Endodermal cell (in vitro differentiated cells): ENCODE data around the gene OTOA. TPM values are rescaled to one million over a fixed set of nuclear protein-coding genes. Genes with fewer than 3 reads are reported as not detected.
A peak's percentile ranks its signal among the peaks of the same experiment; 100 is the strongest.
"Not testable (repeated sequence)": the region's sequence is repeated elsewhere in the genome, so short reads cannot be mapped to it uniquely, and the experiment has no call there.

ENCODE experiments used
- DNase-seq: peaks from one replicate; pipeline ENCODE4 v3.0.0-alpha.2; 2017
- H3K27ac ChIP-seq: 2 replicates; pipeline ENCODE4 v1.5.1; 2013; ENCODE audit warnings: mild to moderate bottlenecking, low read depth, low read length, moderate library complexity
- H3K27me3 ChIP-seq: 2 replicates; pipeline ENCODE4 v1.6.1; 2013; ENCODE audit warnings: mild to moderate bottlenecking, low read length, moderate library complexity; ENCODE audit not compliant: insufficient read depth, control insufficient read depth, poor library complexity, severe bottlenecking
- H3K36me3 ChIP-seq: 2 replicates; pipeline ENCODE4 v1.7.0; 2013; ENCODE audit warnings: mild to moderate bottlenecking, low read length, moderate library complexity; ENCODE audit not compliant: control insufficient read depth, insufficient read depth
- H3K4me1 ChIP-seq: one replicate; pipeline ENCODE4 v1.7.0; 2013; ENCODE audit warnings: low read length; ENCODE audit not compliant: control insufficient read depth, insufficient read depth
- H3K4me3 ChIP-seq: 2 replicates; pipeline ENCODE4 v1.5.1; 2013; ENCODE audit warnings: mild to moderate bottlenecking, low read length, moderate library complexity
- H3K9ac ChIP-seq: 2 replicates; pipeline ENCODE4 v1.6.1; 2013; ENCODE audit warnings: mild to moderate bottlenecking, low read length, moderate library complexity; ENCODE audit not compliant: poor library complexity, severe bottlenecking; ENCODE audit errors: extremely low read depth
- H3K9me3 ChIP-seq: 2 replicates; pipeline ENCODE4 v1.6.1; 2013; ENCODE audit warnings: mild to moderate bottlenecking, low read length, moderate library complexity; ENCODE audit not compliant: control insufficient read depth
- H3K27ac Mint-ChIP-seq: 2 replicates; pipeline ENCODE4 v1.8.0; 2020; ENCODE audit warnings: mixed read lengths
- H3K27me3 Mint-ChIP-seq: 2 replicates; pipeline ENCODE4 v1.8.0; 2021; ENCODE audit warnings: mild to moderate bottlenecking, mixed read lengths; ENCODE audit not compliant: insufficient read depth
- H3K36me3 Mint-ChIP-seq: 2 replicates; pipeline ENCODE4 v1.8.0; 2020; ENCODE audit warnings: low read depth, mixed read lengths
- H3K4me1 Mint-ChIP-seq: 2 replicates; pipeline ENCODE4 v1.8.0; 2020; ENCODE audit warnings: mixed read lengths
- H3K4me3 Mint-ChIP-seq: 2 replicates; pipeline ENCODE4 v1.8.0; 2020; ENCODE audit warnings: mild to moderate bottlenecking, moderate library complexity, mixed read lengths
- H3K9me3 Mint-ChIP-seq: 2 replicates; pipeline ENCODE4 v1.8.0; 2020; ENCODE audit warnings: mild to moderate bottlenecking, mixed read lengths
- CTCF ChIP-seq: fragments of 200-600 bp; sonication (generic); conservative IDR thresholded peaks from 2 replicates; pipeline ENCODE4 v1.5.0; 2021; ENCODE audit warnings: antibody characterized with exemption, mild to moderate bottlenecking
- WGBS, 2 experiments: methylation state at CpG; one replicate each; pipeline versions ENCODE4 v1.1.5 to v1.1.7; 2013; ENCODE audit warnings: missing lambda C conversion rate in 2 of 2, mixed read lengths in 1 of 2; ENCODE audit not compliant: insufficient coverage in 1 of 2, insufficient read length in 1 of 2; 5-methylcytosine and 5-hydroxymethylcytosine counted together
- total RNA-seq, 2 donors: library from RNA; stranded (reverse); fragmentation: NEBNext Ultra II Directional in 1 of 2; extraction: Animal tissue kit (Norgen Biotek cat#: 25700) in 1 of 2; gene quantifications; 2 replicates in 1 of 2; 3 replicates in 1 of 2; pipeline ENCODE4 v1.2.1, GENCODE V29; 2021

The OTOA gene
- total RNA-seq, 2 donors from 2014 or later, result 0.07 to 0.09 TPM

DNA sequence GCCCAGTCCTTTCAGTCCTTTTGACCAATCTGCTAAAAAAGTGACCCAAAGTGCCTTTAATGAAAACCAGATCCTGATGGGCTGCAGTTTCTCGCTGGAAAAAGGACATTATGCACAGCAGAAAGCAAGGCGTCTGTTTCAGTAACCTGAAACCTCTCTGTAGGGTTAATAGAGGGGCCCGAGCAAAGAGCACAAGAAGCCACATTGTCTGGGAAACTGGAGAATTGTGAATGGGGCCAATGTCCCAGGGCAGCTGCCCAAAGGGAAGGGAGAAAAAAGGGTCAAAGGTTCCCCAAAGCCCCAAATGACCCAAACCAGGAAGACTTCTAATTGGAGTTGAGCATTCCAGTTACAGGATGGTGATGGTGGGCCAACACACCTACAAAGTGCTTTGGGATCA is 3.0 kb downstream of the OTOA start:
- Histone ChIP-seq H3K9ac (no peak overlapping the region), H3K4me3 (no peak overlapping the region), H3K27ac (peak overlapping the region; percentile 40), H3K9me3 (no peaks in the 10 kb centered on the region), H3K4me1 (no peaks in the 10 kb centered on the region), H3K27me3 (no peaks in the 10 kb centered on the region), H3K36me3 (no peaks in the 10 kb centered on the region)
- TF ChIP-seq CTCF, result no peak
- peaks cover 9% of the 10 kb centered on the region for H3K4me1 Mint-ChIP-seq
- DNase-seq, result peak; percentile 22
- no peak overlapping the region for H3K27ac Mint-ChIP-seq
- no peaks in the 10 kb centered on the region for H3K9me3 Mint-ChIP-seq
- WGBS, 2 experiments, result 44 to 61% methylated on average over 3 of the region's 3 CpGs
- H3K4me3 Mint-ChIP-seq, result no peak overlapping the region
- peaks cover 5% of the 10 kb centered on the region for H3K27me3 Mint-ChIP-seq
- no peaks in the 10 kb centered on the region for H3K36me3 Mint-ChIP-seq

DNA sequence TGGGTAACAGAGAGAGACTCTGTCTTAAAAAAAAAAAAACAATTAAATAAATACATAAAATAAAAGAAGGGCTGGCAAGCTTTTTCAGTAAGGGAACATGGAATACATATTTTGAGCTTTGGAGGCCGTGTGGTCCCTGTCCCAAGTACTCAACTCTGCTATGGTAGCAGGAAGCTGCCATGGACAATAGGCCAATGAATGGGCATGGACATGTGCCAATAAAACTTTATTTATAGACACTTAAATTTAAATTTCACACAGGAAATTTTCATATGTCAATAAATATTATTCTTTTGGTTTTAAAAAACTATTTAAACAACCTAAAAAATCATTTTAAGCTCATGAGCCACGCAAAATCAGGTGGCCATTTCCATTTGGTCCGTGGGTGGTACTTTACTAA is 3.8 kb downstream of the OTOA start:
- Histone ChIP-seq H3K4me3 (no peak overlapping the region), H3K4me1 (no peaks in the 10 kb centered on the region), H3K9ac (no peak overlapping the region), H3K27ac (no peak overlapping the region), H3K9me3 (no peaks in the 10 kb centered on the region), H3K27me3 (no peaks in the 10 kb centered on the region), H3K36me3 (no peaks in the 10 kb centered on the region)
- peaks cover 5% of the 10 kb centered on the region for H3K27me3 Mint-ChIP-seq
- WGBS, 2 experiments, result 95 to 98% methylated on average over 3 of the region's 3 CpGs
- no peak for TF ChIP-seq CTCF
- H3K4me3 Mint-ChIP-seq, result no peak overlapping the region
- no peak overlapping the region for H3K27ac Mint-ChIP-seq
- no peaks in the 10 kb centered on the region for H3K9me3 Mint-ChIP-seq
- H3K36me3 Mint-ChIP-seq, result no peaks in the 10 kb centered on the region
- H3K4me1 Mint-ChIP-seq, result peaks cover 9% of the 10 kb centered on the region
- no peak for DNase-seq

DNA sequence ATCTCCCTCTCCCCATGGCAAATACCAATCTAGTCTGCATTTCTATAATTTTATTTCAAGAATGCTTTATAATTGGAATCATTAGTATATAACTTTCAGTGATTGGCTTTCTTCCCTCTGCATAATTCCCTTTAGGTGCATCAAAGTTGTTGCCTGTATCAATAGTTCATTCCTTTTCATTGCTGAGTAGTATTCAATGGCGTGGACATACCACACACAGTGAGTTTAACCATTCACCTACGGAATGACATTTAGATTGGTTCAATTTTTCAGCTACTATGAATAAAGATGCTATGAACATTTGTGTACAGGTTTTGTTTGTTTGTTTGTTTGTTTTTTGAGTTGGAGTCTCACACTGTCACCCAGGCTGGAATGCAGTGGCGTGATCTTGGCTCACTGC is 9.7 kb downstream of the OTOA start:
- Mint-ChIP-seq H3K4me3 (no peak overlapping the region), H3K9me3 (peaks cover 4% of the 10 kb centered on the region), H3K27me3 (no peaks in the 10 kb centered on the region), H3K27ac (no peak overlapping the region), H3K36me3 (no peaks in the 10 kb centered on the region), H3K4me1 (no peaks in the 10 kb centered on the region)
- H3K4me3 ChIP-seq, result no peak overlapping the region
- H3K9ac ChIP-seq, result no peak overlapping the region
- H3K36me3 ChIP-seq, result no peaks in the 10 kb centered on the region
- H3K27ac ChIP-seq, result no peak overlapping the region
- 80 to 87% methylated on average over 1 to 3 of the region's 3 CpGs for WGBS, 2 experiments
- no peak for TF ChIP-seq CTCF
- peaks cover 5% of the 10 kb centered on the region for H3K9me3 ChIP-seq
- H3K27me3 ChIP-seq, result no peaks in the 10 kb centered on the region
- no peaks in the 10 kb centered on the region for H3K4me1 ChIP-seq
- no peak for DNase-seq

- not testable (repeated sequence) for H3K27me3 Mint-ChIP-seq, H3K9me3 ChIP-seq, H3K9me3 Mint-ChIP-seq, H3K36me3 ChIP-seq, H3K4me1 ChIP-seq, H3K4me3 Mint-ChIP-seq, H3K9ac ChIP-seq, H3K27me3 ChIP-seq, DNase-seq, H3K36me3 Mint-ChIP-seq, H3K27ac Mint-ChIP-seq, H3K4me3 ChIP-seq, H3K27ac ChIP-seq, H3K4me1 Mint-ChIP-seq
- 87 to 93% methylated on average over 1 to 4 of the region's 4 CpGs for WGBS, 2 experiments
Observed at GRCh38 chr16:21674456-21674855, 10.7 kb downstream of the OTOA start.

DNA sequence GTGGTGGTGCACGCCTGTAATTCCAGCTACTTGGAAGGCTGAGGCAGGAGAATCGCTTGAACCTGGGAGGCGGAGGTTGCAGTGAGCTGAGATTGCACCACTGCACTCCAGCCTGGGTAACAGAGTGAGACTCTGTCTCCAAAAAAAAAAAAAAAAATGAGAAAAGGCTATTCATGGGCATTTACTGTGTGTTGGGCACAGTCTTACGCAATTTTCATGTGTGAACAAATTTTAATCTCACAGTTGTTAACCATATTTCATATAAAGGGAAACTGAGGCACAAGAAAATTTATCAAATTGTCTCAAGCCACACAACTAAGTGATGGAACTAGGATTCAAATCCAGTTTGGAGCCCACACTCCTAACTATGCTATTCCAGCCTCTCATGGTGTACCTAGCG is 16.9 kb downstream of the OTOA start:
- H3K9me3 Mint-ChIP-seq, H3K27ac Mint-ChIP-seq, H3K27ac ChIP-seq, H3K4me3 Mint-ChIP-seq, H3K4me1 ChIP-seq, H3K9me3 ChIP-seq, H3K36me3 ChIP-seq, DNase-seq, H3K36me3 Mint-ChIP-seq, H3K4me1 Mint-ChIP-seq, H3K4me3 ChIP-seq, H3K27me3 Mint-ChIP-seq, H3K9ac ChIP-seq, H3K27me3 ChIP-seq: not testable (repeated sequence)
- 92 to 95% methylated on average over 4 to 5 of the region's 5 CpGs for WGBS, 2 experiments
